Activated CD4-positive, alpha-beta memory T cell treated with anti-CD3 and anti-CD28 coated beads for 36 hours (primary cell): ENCODE results near the gene COX14. TPM values are rescaled to one million over a fixed set of nuclear protein-coding genes. Genes with fewer than 3 reads are reported as not detected.
"Not testable (repeated sequence)": the region's sequence is repeated elsewhere in the genome, so short reads cannot be mapped to it uniquely, and the experiment has no call there.

Experiments used
- CTCF ChIA-PET: fragments of 350-600 bp; sonication (Branson Sonifier 250); formaldehyde crosslinking; loops from one replicate; lab custom pipeline; 2021; ENCODE audit warnings: antibody characterized with exemption, inconsistent platforms; lab: Charles Lee
- POLR2A ChIA-PET: fragments of 350-600 bp; sonication (Branson Sonifier 250); formaldehyde crosslinking; loops from one replicate; lab custom pipeline; 2021; ENCODE audit warnings: antibody characterized with exemption; lab: Charles Lee
- DNase-seq: peaks from one replicate; pipeline ENCODE4 v3.0.0-alpha.2; 2020
- H3K27ac Mint-ChIP-seq: one replicate; pipeline ENCODE4 v1.8.0; 2021; ENCODE audit warnings: mixed read lengths
- H3K27me3 Mint-ChIP-seq: one replicate; pipeline ENCODE4 v1.8.0; 2021; ENCODE audit warnings: mixed read lengths
- H3K36me3 Mint-ChIP-seq: one replicate; pipeline ENCODE4 v1.8.0; 2021; ENCODE audit warnings: mixed read lengths
- H3K4me1 Mint-ChIP-seq: one replicate; pipeline ENCODE4 v1.8.0; 2021; ENCODE audit warnings: low read depth, mixed read lengths
- H3K4me3 Mint-ChIP-seq: one replicate; pipeline ENCODE4 v1.8.0; 2021; ENCODE audit warnings: mild to moderate bottlenecking, mixed read lengths
- H3K9me3 Mint-ChIP-seq: one replicate; pipeline ENCODE4 v1.8.0; 2021; ENCODE audit warnings: mixed read lengths
- intact Hi-C: fragments of 100-400 bp; cut with micrococcal nuclease; formaldehyde crosslinking; loops from one replicate; pipeline ENCODE4 v1.15.1; 2023
- total RNA-seq, 2 experiments: library from RNA; stranded (reverse); gene quantifications; one replicate each; pipeline ENCODE4 v1.2.3, GENCODE V29; 2021

COX14 gene
- total RNA-seq, 2 experiments from 2014 or later: 46.1 to 48.7 TPM

- Mint-ChIP-seq H3K4me1 (peaks cover 7% of the 10 kb centered on the region), H3K27ac (no peak overlapping the region), H3K4me3 (no peak overlapping the region), H3K27me3 (no peaks in the 10 kb centered on the region), H3K9me3 (no peaks in the 10 kb centered on the region), H3K36me3 (no peaks in the 10 kb centered on the region)
- ChIA-PET POLR2A (interaction anchor here (0.6 to 1.1 kb wide), 2 partner anchors 9 to 40 kb away, joined by 3 read pairs; no protein-coding TSS in a partner anchor), CTCF (interaction anchor here (0.8 to 15.4 kb wide), 17 partner anchors 10 to 239 kb away, joined by 3 to 259 read pairs (median 5); partner anchors contain the start of genes COX14 and SMARCD1)
- peak; percentile 87 for DNase-seq
- intact Hi-C loops: no loop called here
Observed at GRCh38 chr12:50074936-50075807, 36.9 kb upstream of the COX14 start.

GRCh38 chr12:50075808-50076170, 36.2 kb upstream of the COX14 start:
- POLR2A ChIA-PET: interaction anchor here (1.1 kb wide), 1 partner anchor 9 kb away, joined by 3 read pairs; no protein-coding TSS in a partner anchor
- CTCF ChIA-PET: interaction anchor here (1.1 to 15.4 kb wide), 6 partner anchors 9 to 109 kb away, joined by 3 to 259 read pairs (median 6); partner anchors contain the start of gene SMARCD1
- H3K4me1 Mint-ChIP-seq: peaks cover 2% of the 10 kb centered on the region
- no peak overlapping the region for H3K4me3 Mint-ChIP-seq
- H3K27ac Mint-ChIP-seq: no peak overlapping the region
- no peaks in the 10 kb centered on the region for H3K27me3 Mint-ChIP-seq
- intact Hi-C loops: no loop called here
- H3K9me3 Mint-ChIP-seq: no peaks in the 10 kb centered on the region
- no peak for DNase-seq
- H3K36me3 Mint-ChIP-seq: no peaks in the 10 kb centered on the region

- no peaks in the 10 kb centered on the region for H3K36me3 Mint-ChIP-seq
- no peaks in the 10 kb centered on the region for H3K27me3 Mint-ChIP-seq
- no peaks in the 10 kb centered on the region for H3K9me3 Mint-ChIP-seq
- H3K4me1 Mint-ChIP-seq: peaks cover 4% of the 10 kb centered on the region
- ChIA-PET CTCF (interaction anchor here (0.8 to 1.4 kb wide), 10 partner anchors 8 to 337 kb away, joined by 3 to 8 read pairs (median 4); partner anchors contain the start of gene SMARCD1), POLR2A (interaction anchor here (0.7 kb wide), 1 partner anchor 403 kb away, joined by 3 read pairs; no protein-coding TSS in a partner anchor)
- intact Hi-C loops: no loop called here
- no peak overlapping the region for H3K27ac Mint-ChIP-seq
- DNase-seq: no peak
- no peak overlapping the region for H3K4me3 Mint-ChIP-seq
Observed at GRCh38 chr12:50077099-50077498, 34.9 kb upstream of the COX14 start.

- H3K27me3 Mint-ChIP-seq: no peaks in the 10 kb centered on the region
- peaks cover 4% of the 10 kb centered on the region for H3K4me1 Mint-ChIP-seq
- intact Hi-C loops: no loop called here
- POLR2A ChIA-PET: no interaction called here
- no peak overlapping the region for H3K4me3 Mint-ChIP-seq
- no peaks in the 10 kb centered on the region for H3K9me3 Mint-ChIP-seq
- no peak for DNase-seq
- CTCF ChIA-PET: interaction anchor here (0.8 to 1.9 kb wide), 7 partner anchors 9 to 111 kb away, joined by 3 to 5 read pairs (median 3); no protein-coding TSS in a partner anchor
- no peak overlapping the region for H3K27ac Mint-ChIP-seq
- H3K36me3 Mint-ChIP-seq: no peaks in the 10 kb centered on the region
Observed at GRCh38 chr12:50078281-50078680, 33.8 kb upstream of the COX14 start.

GRCh38 chr12:50079771-50080170, 32.3 kb upstream of the COX14 start:
- CTCF ChIA-PET: interaction anchor here (1.0 to 1.9 kb wide), 4 partner anchors 9 to 112 kb away, joined by 3 to 8 read pairs (median 6); partner anchors contain the start of gene COX14
- Mint-ChIP-seq H3K36me3 (no peaks in the 10 kb centered on the region), H3K27ac (no peak overlapping the region), H3K9me3 (no peaks in the 10 kb centered on the region), H3K4me1 (peaks cover 11% of the 10 kb centered on the region), H3K4me3 (no peak overlapping the region), H3K27me3 (no peaks in the 10 kb centered on the region)
- POLR2A ChIA-PET: no interaction called here
- intact Hi-C loops: no loop called here
- DNase-seq: no peak

GRCh38 chr12:50081096-50081808, 30.8 kb upstream of the COX14 start:
- CTCF ChIA-PET: interaction anchor here (0.8 to 1.5 kb wide), 4 partner anchors 10 to 136 kb away, joined by 3 to 4 read pairs (median 3); partner anchors contain the start of gene COX14
- H3K27me3 Mint-ChIP-seq: no peaks in the 10 kb centered on the region
- no peaks in the 10 kb centered on the region for H3K36me3 Mint-ChIP-seq
- POLR2A ChIA-PET: interaction anchor here (0.5 kb wide), 1 partner anchor 14 kb away, joined by 3 read pairs; no protein-coding TSS in a partner anchor
- no peak overlapping the region for H3K27ac Mint-ChIP-seq
- peaks cover 17% of the 10 kb centered on the region for H3K4me1 Mint-ChIP-seq
- H3K4me3 Mint-ChIP-seq: no peak overlapping the region
- no peak for DNase-seq
- intact Hi-C loops: no loop called here
- H3K9me3 Mint-ChIP-seq: no peaks in the 10 kb centered on the region

GRCh38 chr12:50082644-50083043, 29.4 kb upstream of the COX14 start:
- intact Hi-C loops: no loop called here

GRCh38 chr12:50083301-50083700, 28.7 kb upstream of the COX14 start:
- intact Hi-C loops: no loop called here
- H3K9me3 Mint-ChIP-seq: no peaks in the 10 kb centered on the region
- CTCF ChIA-PET: interaction anchor here (1.1 to 2.9 kb wide), 4 partner anchors 9 to 116 kb away, joined by 4 to 16 read pairs (median 6); partner anchors contain the start of gene COX14
- POLR2A ChIA-PET: no interaction called here
- no peak for DNase-seq
- H3K4me1 Mint-ChIP-seq: peaks cover 37% of the 10 kb centered on the region
- H3K27me3 Mint-ChIP-seq: no peaks in the 10 kb centered on the region
- peak overlapping the region; percentile 79 for H3K27ac Mint-ChIP-seq
- H3K4me3 Mint-ChIP-seq: peak overlapping the region; percentile 61
- H3K36me3 Mint-ChIP-seq: peaks cover 5% of the 10 kb centered on the region

More at GRCh38 chr12:50082644-50083043, 29.4 kb upstream of the COX14 start:
- H3K36me3 Mint-ChIP-seq: peaks cover 5% of the 10 kb centered on the region
- CTCF ChIA-PET: interaction anchor here (1.1 to 1.7 kb wide), 3 partner anchors 13 to 115 kb away, joined by 4 to 7 read pairs (median 6); partner anchors contain the start of gene COX14
- H3K27ac Mint-ChIP-seq: no peak overlapping the region
- no peaks in the 10 kb centered on the region for H3K9me3 Mint-ChIP-seq
- no peak overlapping the region for H3K4me3 Mint-ChIP-seq
- DNase-seq: no peak
- no peaks in the 10 kb centered on the region for H3K27me3 Mint-ChIP-seq
- peaks cover 30% of the 10 kb centered on the region for H3K4me1 Mint-ChIP-seq
- POLR2A ChIA-PET: no interaction called here

GRCh38 chr12:50084409-50084774, 27.6 kb upstream of the COX14 start:
- H3K4me1 Mint-ChIP-seq: peaks cover 44% of the 10 kb centered on the region
- intact Hi-C loops: not testable (repeated sequence)

GRCh38 chr12:50084775-50085614, 27.0 kb upstream of the COX14 start, which contains the start of gene SMARCD1:
Gene SMARCD1 (plus strand): TSS chr12:50085342. CDS start chr12:50085370, 28 bp downstream.
- Mint-ChIP-seq H3K27me3 (no peaks in the 10 kb centered on the region), H3K9me3 (no peaks in the 10 kb centered on the region), H3K4me1 (peaks cover 44% of the 10 kb centered on the region), H3K27ac (peak within 1 kb of the TSS; percentile 94), H3K36me3 (peaks cover 14% of the 10 kb centered on the region), H3K4me3 (peak within 1 kb of the TSS; percentile 89)
- ChIA-PET CTCF (interaction anchor here (0.6 to 9.3 kb wide), 22 partner anchors 9 to 740 kb away, joined by 3 to 138 read pairs (median 4); partner anchors contain the start of genes CERS5, COX14 and RACGAP1), POLR2A (interaction anchor here (0.6 to 1.7 kb wide), 11 partner anchors 9 to 458 kb away, joined by 3 to 21 read pairs (median 4); partner anchors contain the start of genes COX14 and RACGAP1)
- intact Hi-C loops: loop anchor here (1.0 to 5.0 kb wide), 4 partner anchors 27 to 315 kb away; partner anchors contain the start of genes CERS5, COX14 and LARP4
- peak; percentile 91 for DNase-seq

More at GRCh38 chr12:50084409-50084774, 27.6 kb upstream of the COX14 start:
- H3K27me3 Mint-ChIP-seq, DNase-seq, H3K9me3 Mint-ChIP-seq: not testable (repeated sequence)
- Mint-ChIP-seq H3K27ac (peak overlapping the region; percentile 94), H3K4me3 (peak overlapping the region; percentile 89), H3K36me3 (peaks cover 10% of the 10 kb centered on the region)
- CTCF ChIA-PET: interaction anchor here (0.6 to 9.3 kb wide), 19 partner anchors 8 to 741 kb away, joined by 3 to 138 read pairs (median 4); partner anchors contain the start of genes CERS5, COX14 and RACGAP1
- POLR2A ChIA-PET: interaction anchor here (0.6 to 1.7 kb wide), 11 partner anchors 8 to 457 kb away, joined by 3 to 21 read pairs (median 4); partner anchors contain the start of genes COX14 and RACGAP1
